SK-N-SH (cell line): ENCODE results near the gene ZNF692. TPM values are rescaled to one million over a fixed set of nuclear protein-coding genes. Genes with fewer than 3 reads are reported as not detected.

Source experiments
- CTCF ChIA-PET: fragments of 300-600, 350-600 bp; formaldehyde crosslinking; extraction: SDS; loops from one replicate; lab custom pipeline; 2021; lab: Yijun Ruan, JAX
- POLR2A ChIA-PET: fragments of 350-600 bp; sonication (Branson Sonifier 250); formaldehyde crosslinking; extraction: SDS; loops from one replicate; lab custom pipeline; 2020; ENCODE audit warnings: antibody characterized with exemption, inconsistent platforms; lab: Yijun Ruan, JAX
- DNase-seq: peaks from one replicate; pipeline ENCODE4 v3.0.0; 2012
- H2AFZ ChIP-seq: fragments of 200-600 bp; sonication (generic); 2 replicates; pipeline ENCODE4 v1.8.1; 2016; ENCODE audit warnings: antibody characterized with exemption, mild to moderate bottlenecking, low read depth
- H3F3A ChIP-seq: fragments of 200-600 bp; sonication (generic); replicated peaks from 2 replicates; pipeline ENCODE3; 2016; ENCODE audit warnings: antibody characterized with exemption, mild to moderate bottlenecking; ENCODE audit not compliant: insufficient read depth
- H3K27ac ChIP-seq, 2 experiments: fragments of 200-500 bp in 1 of 2; fragments of 200-600 bp in 1 of 2; sonication (Bioruptor generic) in 1 of 2; sonication (generic), shearing (Covaris generic) in 1 of 2; 2 replicates each; pipeline versions ENCODE4 v1.5.1 to v1.6.1; 2014 to 2016; ENCODE audit warnings: low read depth in 2 of 2, inconsistent platforms in 1 of 2, low read length in 1 of 2, mild to moderate bottlenecking in 1 of 2, mixed read lengths in 1 of 2
- H3K27me3 ChIP-seq: fragments of 200-600 bp; sonication (generic), shearing (Covaris generic); 2 replicates; pipeline ENCODE4 v1.6.1; 2016; ENCODE audit warnings: mixed run types; ENCODE audit not compliant: insufficient read depth
- H3K36me3 ChIP-seq, 2 experiments: fragments of 200-500 bp in 1 of 2; fragments of 200-600 bp in 1 of 2; sonication (Bioruptor generic) in 1 of 2; sonication (generic) in 1 of 2; replicated peaks in 1 of 2; 2 replicates each; pipeline versions ENCODE3 to v1.5.1; 2014 to 2016; ENCODE audit warnings: low read length in 1 of 2, mild to moderate bottlenecking in 1 of 2; ENCODE audit not compliant: insufficient read depth in 2 of 2, control insufficient read depth in 1 of 2
- H3K4me1 ChIP-seq, 2 experiments: fragments of 200-500 bp in 1 of 2; fragments of 200-600 bp in 1 of 2; sonication (Bioruptor generic) in 1 of 2; sonication (generic), shearing (Covaris generic) in 1 of 2; 2 replicates each; pipeline versions ENCODE4 v1.5.1 to v1.6.1; 2014 to 2016; ENCODE audit warnings: low read depth in 1 of 2, low read length in 1 of 2, mixed run types in 1 of 2; ENCODE audit not compliant: insufficient read depth in 2 of 2, control insufficient read depth in 1 of 2
- H3K4me2 ChIP-seq: fragments of 200-600 bp; sonication (generic), shearing (Covaris generic); 2 replicates; pipeline ENCODE4 v1.6.1; 2017; ENCODE audit warnings: mixed run types
- H3K4me3 ChIP-seq, 2 experiments: fragments of 200-500 bp in 1 of 2; fragments of 200-600 bp in 1 of 2; sonication (Bioruptor generic) in 1 of 2; sonication (generic), shearing (Covaris generic) in 1 of 2; 2 replicates each; pipeline versions ENCODE4 v1.5.1 to v1.8.1; 2014 to 2016; ENCODE audit warnings: low read depth in 2 of 2, inconsistent platforms in 1 of 2, low read length in 1 of 2, mild to moderate bottlenecking in 1 of 2, mixed read lengths in 1 of 2, moderate library complexity in 1 of 2
- H3K79me2 ChIP-seq: fragments of 200-600 bp; sonication (generic); 2 replicates; pipeline ENCODE4 v1.8.1; 2017; ENCODE audit warnings: mild to moderate bottlenecking; ENCODE audit not compliant: insufficient read depth
- H3K9ac ChIP-seq: fragments of 200-600 bp; sonication (generic); 2 replicates; pipeline ENCODE4 v1.6.1; 2017; ENCODE audit warnings: mixed run types
- H3K9me2 ChIP-seq: fragments of 200-600 bp; sonication (generic); 2 replicates; pipeline ENCODE4 v1.6.1; 2017; ENCODE audit warnings: mixed run types
- H3K9me3 ChIP-seq: fragments of 200-600 bp; sonication (generic); 2 replicates; pipeline ENCODE4 v1.6.1; 2017; ENCODE audit warnings: mixed run types, mild to moderate bottlenecking, moderate library complexity
- H4K20me1 ChIP-seq: fragments of 200-600 bp; sonication (generic); 2 replicates; pipeline ENCODE4 v1.6.1; 2017; ENCODE audit warnings: mild to moderate bottlenecking, mixed run types; ENCODE audit not compliant: insufficient read depth
- EZH2phosphoT487 ChIP-seq: fragments of 200-600 bp; sonication (generic); IDR thresholded peaks from 2 replicates; pipeline ENCODE4 v1.6.1; 2017; ENCODE audit warnings: low read depth, mixed run types, mild to moderate bottlenecking, antibody characterized with exemption, moderate library complexity, borderline replicate concordance
- FOXM1 ChIP-seq: IDR thresholded peaks from 2 replicates; pipeline ENCODE4 v1.4.0; 2012; ENCODE audit warnings: low read depth, mild to moderate bottlenecking
- GABPA ChIP-seq: IDR thresholded peaks from 2 replicates; pipeline ENCODE4 v1.4.0; 2012; ENCODE audit warnings: low read depth, mild to moderate bottlenecking
- NFIC ChIP-seq: IDR thresholded peaks from 2 replicates; pipeline ENCODE4 v1.4.0; 2012; ENCODE audit warnings: borderline replicate concordance
- NRF1 ChIP-seq: IDR thresholded peaks from 2 replicates; pipeline ENCODE4 v1.6.1; 2012; ENCODE audit warnings: low read depth, mild to moderate bottlenecking, low read length
- PBX3 ChIP-seq: IDR thresholded peaks from 2 replicates; pipeline ENCODE4; 2012
- RCOR1 ChIP-seq: fragments of 150-350 bp; IDR thresholded peaks from 2 replicates; pipeline ENCODE4 v1.6.1; 2017; ENCODE audit warnings: antibody characterized with exemption, low read length
- RXRA ChIP-seq: IDR thresholded peaks from 2 replicates; pipeline ENCODE4 v1.4.0; 2012; ENCODE audit warnings: low read depth, mild to moderate bottlenecking, borderline replicate concordance
- SIN3A ChIP-seq: IDR thresholded peaks from 2 replicates; pipeline ENCODE4 v1.6.1; 2012; ENCODE audit warnings: low read depth, mild to moderate bottlenecking, low read length, moderate library complexity, borderline replicate concordance
- TAF1 ChIP-seq: IDR thresholded peaks from 2 replicates; pipeline ENCODE4 v1.6.1; 2012; ENCODE audit warnings: low read depth, mild to moderate bottlenecking, low read length, moderate library complexity, borderline replicate concordance
- TCF12 ChIP-seq: IDR thresholded peaks from 2 replicates; pipeline ENCODE4 v1.4.0; 2012
- ZBTB33 ChIP-seq: IDR thresholded peaks from 2 replicates; pipeline ENCODE4 v1.4.0; 2012; ENCODE audit warnings: low read depth, borderline replicate concordance
- WGBS: methylation state at CpG from one replicate; pipeline ENCODE4 v1.1.6; 2017; ENCODE audit warnings: low lambda C conversion rate; 5-methylcytosine and 5-hydroxymethylcytosine counted together
- polyA plus RNA-seq, 3 experiments: library from polyadenylated mRNA; depleted of rRNA; stranded (reverse); fragments of >200 nt; gene quantifications; 2 replicates each; pipeline ENCODE4 v1.2.3, GENCODE V29; 2012

The ZNF692 gene
- polyA plus RNA-seq, 1 of the 3 experiments (the other 2 are of a cell fraction), result 47.0 TPM

GRCh38 chr1:248849637-248850036 lies 9.2 kb downstream of the ZNF692 start (continued):
- no peak for TF ChIP-seq ZBTB33
- no peak for TF ChIP-seq NRF1
- no peak for TF ChIP-seq EZH2phosphoT487
- no peak for TF ChIP-seq RCOR1
- TF ChIP-seq NFIC, result no peak

GRCh38 chr1:248849152-248849551 lies 9.7 kb downstream of the ZNF692 start:
- Histone ChIP-seq H3K4me2 (no peak overlapping the region), H3K27me3 (no peaks in the 10 kb centered on the region), H3F3A (no peaks in the 10 kb centered on the region), H3K9ac (no peak overlapping the region), H3K27ac (no peak overlapping the region), H3K36me3 (peaks cover 13 to 67% of the 10 kb centered on the region in 2 experiments), H3K9me3 (no peaks in the 10 kb centered on the region), H3K79me2 (peaks cover 7% of the 10 kb centered on the region; the same call in 1 of the 2 replicates), H3K4me3 (no peak overlapping the region), H4K20me1 (no peaks in the 10 kb centered on the region), H2AFZ (no peak overlapping the region), H3K4me1 (no peaks in the 10 kb centered on the region; a peak in 1 of 4 replicates), H3K9me2 (no peaks in the 10 kb centered on the region)
- CTCF ChIA-PET, result interaction anchor here (1.6 to 2.5 kb wide), 2 partner anchors 8 to 9 kb away, joined by 5 to 9 read pairs; no protein-coding TSS in a partner anchor
- 100% methylated on average over 2 of the region's 3 CpGs for WGBS
- no peak for DNase-seq
- POLR2A ChIA-PET, result interaction anchor here (1.6 kb wide), 1 partner anchor 9 kb away, joined by 5 read pairs; the partner anchor contains the start of gene ZNF692
- TF ChIP-seq FOXM1, result no peak
- TF ChIP-seq ZBTB33, result no peak
- TF ChIP-seq SIN3A, result no peak
- no peak for TF ChIP-seq PBX3
- TF ChIP-seq GABPA, result no peak
- TF ChIP-seq TAF1, result no peak
- TF ChIP-seq TCF12, result no peak
- no peak for TF ChIP-seq RXRA
